OCI-LY3 (cell line): ENCODE data around the gene TRAF5.

Experiments used
- H2AFZ ChIP-seq: fragments of 200-600, 300-600 bp; shearing (Covaris generic); 2 replicates; pipeline ENCODE4 v1.6.0; 2014; ENCODE audit warnings: antibody characterized with exemption, low read depth, low read length
- H3K27ac ChIP-seq: fragments of 200-600, 300-600 bp; sonication (generic); 2 replicates; pipeline ENCODE4 v1.5.1; 2014; ENCODE audit warnings: mild to moderate bottlenecking, low read length, moderate library complexity, mixed read lengths
- H3K27me3 ChIP-seq: fragments of 200-600, 300-600 bp; sonication (generic); 2 replicates; pipeline ENCODE4 v1.6.1; 2014; ENCODE audit warnings: low read depth, low read length, mixed read lengths
- H3K36me3 ChIP-seq: fragments of 200-600, 300-600 bp; sonication (generic); replicated peaks from 2 replicates; pipeline ENCODE3; 2014; ENCODE audit warnings: low read depth, low read length, mixed read lengths
- H3K4me1 ChIP-seq: fragments of 300-600, 200-600 bp; sonication (generic); 2 replicates; pipeline ENCODE4 v1.6.1; 2014; ENCODE audit warnings: low read length, mixed read lengths
- H3K4me2 ChIP-seq: fragments of 200-600, 300-600 bp; sonication (generic); 2 replicates; pipeline ENCODE4 v1.6.1; 2014; ENCODE audit warnings: low read length, mixed read lengths
- H3K4me3 ChIP-seq: fragments of 300-600, 200-600 bp; sonication (generic); 2 replicates; pipeline ENCODE4 v1.5.1; 2014; ENCODE audit warnings: antibody characterized with exemption, mild to moderate bottlenecking, low read length, moderate library complexity
- H3K79me2 ChIP-seq: fragments of 300-600, 200-600 bp; shearing (Covaris generic); 2 replicates; pipeline ENCODE4 v1.6.1; 2014; ENCODE audit warnings: mild to moderate bottlenecking, low read length, mixed read lengths
- H3K9ac ChIP-seq: fragments of 300-600, 200-600 bp; shearing (Covaris generic); 2 replicates; pipeline ENCODE4 v1.6.0; 2014; ENCODE audit warnings: mild to moderate bottlenecking, low read length, moderate library complexity
- H3K9me3 ChIP-seq: fragments of 200-600, 300-600 bp; shearing (Covaris generic); 2 replicates; pipeline ENCODE4 v1.6.1; 2014; ENCODE audit warnings: low read length, mixed read lengths; ENCODE audit not compliant: insufficient read depth
- H4K20me1 ChIP-seq: fragments of 200-600, 300-600 bp; sonication (generic); 2 replicates; pipeline ENCODE4 v1.6.1; 2016; ENCODE audit warnings: low read length, mixed read lengths; ENCODE audit not compliant: insufficient read depth
- EZH2phosphoT487 ChIP-seq: fragments of 200-600 bp; shearing (Covaris generic); IDR thresholded peaks from 2 replicates; pipeline ENCODE4 v1.6.1; 2018; ENCODE audit warnings: antibody characterized with exemption, mixed run types, low read depth
- TF ChIP-seq, protein P1 (sequence below): fragments of 200-600, 300-600 bp; sonication (generic); IDR thresholded peaks from 2 replicates; pipeline ENCODE4 v1.5.1; 2014; ENCODE audit warnings: antibody characterized with exemption, low read length, low read depth

Gene TRAF5

GRCh38 chr1:211377539-211378450 is 51.2 kb downstream of the TRAF5 start:
- H3K4me3 ChIP-seq: no peak overlapping the region

GRCh38 chr1:211378844-211379243 is 52.2 kb downstream of the TRAF5 start:
- Histone ChIP-seq H3K79me2 (peaks cover 6% of the 10 kb centered on the region), H3K9ac (no peak overlapping the region), H3K9me3 (no peaks in the 10 kb centered on the region), H3K4me2 (no peak overlapping the region), H3K4me1 (peaks cover 13% of the 10 kb centered on the region), H4K20me1 (no peaks in the 10 kb centered on the region), H3K27ac (no peak overlapping the region), H3K36me3 (peaks cover 31% of the 10 kb centered on the region), H3K4me3 (no peak overlapping the region), H2AFZ (no peak overlapping the region), H3K27me3 (no peaks in the 10 kb centered on the region)
- TF ChIP-seq, protein P1, sequence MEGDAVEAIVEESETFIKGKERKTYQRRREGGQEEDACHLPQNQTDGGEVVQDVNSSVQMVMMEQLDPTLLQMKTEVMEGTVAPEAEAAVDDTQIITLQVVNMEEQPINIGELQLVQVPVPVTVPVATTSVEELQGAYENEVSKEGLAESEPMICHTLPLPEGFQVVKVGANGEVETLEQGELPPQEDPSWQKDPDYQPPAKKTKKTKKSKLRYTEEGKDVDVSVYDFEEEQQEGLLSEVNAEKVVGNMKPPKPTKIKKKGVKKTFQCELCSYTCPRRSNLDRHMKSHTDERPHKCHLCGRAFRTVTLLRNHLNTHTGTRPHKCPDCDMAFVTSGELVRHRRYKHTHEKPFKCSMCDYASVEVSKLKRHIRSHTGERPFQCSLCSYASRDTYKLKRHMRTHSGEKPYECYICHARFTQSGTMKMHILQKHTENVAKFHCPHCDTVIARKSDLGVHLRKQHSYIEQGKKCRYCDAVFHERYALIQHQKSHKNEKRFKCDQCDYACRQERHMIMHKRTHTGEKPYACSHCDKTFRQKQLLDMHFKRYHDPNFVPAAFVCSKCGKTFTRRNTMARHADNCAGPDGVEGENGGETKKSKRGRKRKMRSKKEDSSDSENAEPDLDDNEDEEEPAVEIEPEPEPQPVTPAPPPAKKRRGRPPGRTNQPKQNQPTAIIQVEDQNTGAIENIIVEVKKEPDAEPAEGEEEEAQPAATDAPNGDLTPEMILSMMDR: no peak
- no peak for TF ChIP-seq EZH2phosphoT487

More at GRCh38 chr1:211377539-211378450, 51.2 kb downstream of the TRAF5 start:
- Histone ChIP-seq H3K9me3 (no peaks in the 10 kb centered on the region), H3K4me2 (no peak overlapping the region), H3K36me3 (peaks cover 36% of the 10 kb centered on the region), H3K27me3 (no peaks in the 10 kb centered on the region), H4K20me1 (no peaks in the 10 kb centered on the region), H3K9ac (no peak overlapping the region), H3K79me2 (no peaks in the 10 kb centered on the region), H2AFZ (no peak overlapping the region), H3K4me1 (peaks cover 7% of the 10 kb centered on the region), H3K27ac (no peak overlapping the region)
- TF ChIP-seq, protein P1: no peak
- TF ChIP-seq EZH2phosphoT487: no peak

DNA sequence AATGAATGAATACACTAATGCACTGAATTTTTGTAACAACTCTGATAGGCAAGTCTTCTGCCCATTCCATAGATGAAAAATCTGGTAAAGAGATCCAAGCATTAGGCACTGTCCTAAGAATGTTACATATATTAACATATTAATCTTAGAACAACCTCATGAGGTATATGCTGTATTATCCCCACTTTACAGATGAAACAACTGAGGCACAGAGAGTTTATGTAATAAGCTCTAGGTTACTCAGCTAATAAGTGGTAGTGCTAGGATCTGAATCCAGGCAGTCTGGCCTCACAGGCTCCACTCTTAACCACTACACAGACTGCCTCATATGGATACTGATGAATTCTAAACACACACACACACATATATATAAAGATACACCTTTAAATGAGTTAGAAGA is 52.8 kb downstream of the TRAF5 start:
- no peak overlapping the region for H2AFZ ChIP-seq
- no peaks in the 10 kb centered on the region for H3K27me3 ChIP-seq
- TF ChIP-seq EZH2phosphoT487: no peak
- TF ChIP-seq, protein P1: no peak
- peaks cover 14% of the 10 kb centered on the region for H3K4me1 ChIP-seq
- no peak overlapping the region for H3K9ac ChIP-seq
- peaks cover 6% of the 10 kb centered on the region for H3K79me2 ChIP-seq
- no peaks in the 10 kb centered on the region for H4K20me1 ChIP-seq
- H3K9me3 ChIP-seq: no peaks in the 10 kb centered on the region
- H3K36me3 ChIP-seq: peaks cover 27% of the 10 kb centered on the region
- no peak overlapping the region for H3K4me3 ChIP-seq
- H3K27ac ChIP-seq: no peak overlapping the region
- no peak overlapping the region for H3K4me2 ChIP-seq

DNA sequence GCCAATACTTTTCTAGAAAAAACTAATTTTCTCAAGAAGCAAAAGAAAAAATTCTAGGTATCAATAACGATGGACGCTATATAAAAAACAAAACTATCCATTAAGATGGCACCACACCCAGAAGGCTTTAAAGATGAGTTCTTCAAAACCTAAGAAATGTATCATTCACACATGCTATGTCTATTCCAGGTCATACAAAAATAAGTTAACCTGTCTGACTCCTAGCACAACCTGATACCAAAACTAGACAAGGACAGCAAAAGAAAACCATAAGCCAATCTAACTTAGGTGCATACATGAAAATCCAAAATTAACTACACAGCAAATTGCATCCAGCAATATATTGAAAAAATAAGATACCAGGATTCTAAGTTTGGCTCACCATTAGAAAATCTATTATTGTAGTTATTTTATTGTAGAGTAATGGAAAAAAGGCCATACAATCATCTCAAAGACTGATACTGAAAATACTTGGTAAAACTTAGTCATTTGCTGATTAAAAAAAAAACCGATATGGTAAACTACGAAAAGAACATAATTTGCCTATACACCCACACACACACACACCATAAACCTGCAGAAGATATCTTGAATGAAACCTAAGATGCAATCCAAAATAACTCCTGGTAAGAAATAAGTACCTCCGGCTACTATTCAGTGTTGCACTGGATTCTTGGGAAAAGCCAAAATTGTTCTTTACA is 55.0 kb downstream of the TRAF5 start:
- Histone ChIP-seq H3K4me3 (peak overlapping the region; percentile 80), H3K4me1 (peaks cover 14% of the 10 kb centered on the region), H2AFZ (peak overlapping the region; percentile 58), H3K9me3 (no peaks in the 10 kb centered on the region), H3K4me2 (peak overlapping the region; percentile 69), H3K27ac (no peak overlapping the region), H3K27me3 (no peaks in the 10 kb centered on the region), H3K9ac (peak overlapping the region; percentile 83), H3K36me3 (peaks cover 11% of the 10 kb centered on the region), H3K79me2 (peaks cover 6% of the 10 kb centered on the region), H4K20me1 (no peaks in the 10 kb centered on the region)
- TF ChIP-seq, protein P1: no peak
- no peak for TF ChIP-seq EZH2phosphoT487
